GM12892 (cell line): ENCODE data around the gene COL4A1.

Source experiments
- DNase-seq: peaks from one replicate; pipeline ENCODE4 v3.0.0; 2011; ENCODE audit not compliant: insufficient read length
- FAIRE-seq: peaks from 2 replicates; lab custom pipeline; 2011; peaks lifted over from hg19 to GRCh38; lab: Jason Lieb, UNC
- POLR2A ChIP-seq: IDR thresholded peaks from 2 replicates; pipeline ENCODE4 v1.6.1; 2011; ENCODE audit warnings: low read depth, low read length, control low read depth
- POLR2AphosphoS5 ChIP-seq: IDR thresholded peaks from 2 replicates; pipeline ENCODE4 v1.6.1; 2011; ENCODE audit warnings: low read depth, low read length, control low read depth
- TAF1 ChIP-seq: IDR thresholded peaks from 2 replicates; pipeline ENCODE4 v1.6.1; 2011; ENCODE audit warnings: low read depth, mild to moderate bottlenecking, control low read depth, low read length, borderline replicate concordance

COL4A1 gene

DNA sequence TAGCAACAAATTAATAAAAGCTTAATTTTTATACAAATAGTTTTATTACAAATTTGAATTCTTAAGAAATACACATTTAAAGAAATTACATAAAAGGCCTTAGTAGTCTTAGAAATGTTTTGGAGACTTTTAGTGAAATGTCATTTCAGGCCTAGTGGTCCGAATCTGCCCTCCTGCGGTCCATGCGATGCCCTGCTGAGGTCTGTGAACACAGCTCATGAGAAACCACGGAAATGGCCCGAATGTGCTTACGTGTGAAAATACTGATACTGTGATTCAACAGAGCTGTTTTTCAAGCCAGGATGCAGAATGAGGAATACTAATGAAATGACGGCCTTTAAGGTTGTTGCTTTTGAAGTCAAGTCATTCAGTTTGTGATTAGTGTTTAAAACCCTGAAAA lies 157.9 kb downstream of the COL4A1 start:
- FAIRE-seq (no peak), DNase-seq (no peak)
- no peak for TF ChIP-seq POLR2A
- TF ChIP-seq POLR2AphosphoS5 = no peak
- TF ChIP-seq TAF1 = no peak

GRCh38 chr13:110140099-110140498 lies 166.9 kb downstream of the COL4A1 start:
- no peak for TF ChIP-seq POLR2AphosphoS5
- TF ChIP-seq TAF1 = no peak
- TF ChIP-seq POLR2A = no peak
- no peak for FAIRE-seq
- no peak for DNase-seq

GRCh38 chr13:110138700-110139036 lies 168.3 kb downstream of the COL4A1 start:
- DNase-seq (no peak), FAIRE-seq (no peak)
- TF ChIP-seq TAF1 (no peak), POLR2AphosphoS5 (no peak), POLR2A (no peak)

- TF ChIP-seq TAF1 = no peak
- no peak for TF ChIP-seq POLR2AphosphoS5
- no peak for TF ChIP-seq POLR2A
- FAIRE-seq (peak; percentile 71), DNase-seq (peak; percentile 29)
Observed at GRCh38 chr13:110138010-110138699, 168.8 kb downstream of the COL4A1 start.

DNA sequence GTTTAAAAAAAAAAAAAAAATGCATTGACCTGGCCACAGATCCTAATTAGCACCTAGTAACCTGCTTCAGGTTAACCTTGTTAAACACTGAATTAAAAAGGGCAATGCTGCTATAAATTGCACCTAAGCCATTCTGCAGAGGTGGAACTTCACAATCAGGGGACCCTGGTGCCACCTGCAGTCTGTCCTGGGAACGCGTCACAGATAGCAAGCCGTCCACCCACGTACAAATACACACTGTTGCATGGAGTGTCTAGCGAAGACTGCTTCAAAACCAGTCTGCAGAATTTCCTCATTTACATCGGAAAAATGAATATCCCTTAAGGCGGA lies 169.3 kb downstream of the COL4A1 start:
- FAIRE-seq = peak; percentile 9
- TF ChIP-seq POLR2AphosphoS5 (no peak), POLR2A (no peak), TAF1 (no peak)
- peak; percentile 33 for DNase-seq

GRCh38 chr13:110136660-110137585 lies 170.0 kb downstream of the COL4A1 start:
- no peak for TF ChIP-seq TAF1
- no peak for TF ChIP-seq POLR2A
- TF ChIP-seq POLR2AphosphoS5 = no peak
- FAIRE-seq = no peak
- no peak for DNase-seq

GRCh38 chr13:110135977-110136597 lies 170.9 kb downstream of the COL4A1 start:
- no peak for TF ChIP-seq TAF1
- no peak for TF ChIP-seq POLR2A
- TF ChIP-seq POLR2AphosphoS5 = no peak
- DNase-seq (no peak), FAIRE-seq (no peak)

- DNase-seq = no peak
- FAIRE-seq = no peak
- TF ChIP-seq POLR2A = no peak
- TF ChIP-seq POLR2AphosphoS5 = no peak
- TF ChIP-seq TAF1 = no peak
Observed at GRCh38 chr13:110134801-110135200, 172.2 kb downstream of the COL4A1 start.

- DNase-seq (no peak), FAIRE-seq (peak; percentile 38)
- TF ChIP-seq POLR2AphosphoS5 = no peak
- TF ChIP-seq TAF1 = no peak
- no peak for TF ChIP-seq POLR2A
Observed at GRCh38 chr13:110133425-110134235, 173.3 kb downstream of the COL4A1 start.

GRCh38 chr13:110132225-110132982 lies 174.6 kb downstream of the COL4A1 start:
- FAIRE-seq (no peak), DNase-seq (no peak)
- TF ChIP-seq POLR2A (no peak), TAF1 (no peak), POLR2AphosphoS5 (no peak)

DNA sequence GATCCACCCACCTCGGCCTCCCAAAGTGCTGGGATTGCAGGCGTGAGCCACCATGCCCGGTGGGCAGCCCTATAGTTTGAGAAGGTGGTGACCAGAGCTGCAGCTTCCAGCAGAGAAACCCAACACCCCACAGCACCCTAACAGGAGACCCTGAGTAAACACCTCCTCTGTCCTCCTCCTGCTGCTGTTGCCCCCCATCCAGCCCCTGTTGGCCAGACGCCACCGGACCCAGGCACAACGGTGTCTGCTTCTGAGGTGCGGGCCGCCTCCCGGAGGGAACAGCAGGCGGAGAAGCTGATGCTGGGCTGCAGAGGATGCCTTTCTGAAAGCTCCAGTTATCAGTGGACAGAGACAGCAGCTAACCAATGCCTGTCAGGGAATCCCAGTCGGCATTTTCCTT lies 175.5 kb downstream of the COL4A1 start:
- DNase-seq = no peak
- TF ChIP-seq TAF1 = no peak
- TF ChIP-seq POLR2A = no peak
- TF ChIP-seq POLR2AphosphoS5 = no peak
- no peak for FAIRE-seq
